Measurements from ENCODE around the gene DXO. TPM values are rescaled to one million over a fixed set of nuclear protein-coding genes. Genes with fewer than 3 reads are reported as not detected.
A peak's percentile ranks its signal among the peaks of the same experiment; 100 is the strongest.
"Not testable (repeated sequence)": the region's sequence is repeated elsewhere in the genome, so short reads cannot be mapped to it uniquely, and the experiment has no call there.

The DXO gene
- total RNA-seq, 2 donors from 2014 or later: 14.9 to 16.9 TPM

DNA sequence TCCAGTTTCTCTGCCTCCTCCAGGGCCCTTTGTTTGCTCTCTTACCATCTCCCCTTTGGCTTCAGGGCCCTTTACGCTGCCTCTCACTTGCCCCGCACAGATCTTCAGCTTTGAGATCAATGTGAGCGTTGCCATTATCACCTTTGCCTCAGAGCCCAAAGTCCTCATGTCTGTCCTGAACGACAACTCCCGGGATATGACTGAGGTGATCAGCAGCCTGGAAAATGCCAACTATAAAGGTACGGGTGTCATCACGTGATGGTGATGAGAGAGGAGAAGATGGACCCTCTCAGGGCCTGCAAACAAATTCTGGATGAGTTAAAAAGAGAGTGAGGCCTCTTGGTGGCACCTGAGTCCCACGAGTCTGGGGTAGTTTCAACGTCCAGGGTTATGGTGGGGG, 36.1 kb downstream of the DXO start:
- ATAC-seq (replicated peaks): no peak
- H3K4me1 Mint-ChIP-seq: no peaks in the 10 kb centered on the region
- H3K36me3 Mint-ChIP-seq (ENCODE audit: low read depth): no peaks in the 10 kb centered on the region
- no peaks in the 10 kb centered on the region for H3K27me3 Mint-ChIP-seq
- H3K4me3 Mint-ChIP-seq: no peak overlapping the region
- H3K9me3 Mint-ChIP-seq: no peaks in the 10 kb centered on the region
- H3K27ac Mint-ChIP-seq: no peak overlapping the region

DNA sequence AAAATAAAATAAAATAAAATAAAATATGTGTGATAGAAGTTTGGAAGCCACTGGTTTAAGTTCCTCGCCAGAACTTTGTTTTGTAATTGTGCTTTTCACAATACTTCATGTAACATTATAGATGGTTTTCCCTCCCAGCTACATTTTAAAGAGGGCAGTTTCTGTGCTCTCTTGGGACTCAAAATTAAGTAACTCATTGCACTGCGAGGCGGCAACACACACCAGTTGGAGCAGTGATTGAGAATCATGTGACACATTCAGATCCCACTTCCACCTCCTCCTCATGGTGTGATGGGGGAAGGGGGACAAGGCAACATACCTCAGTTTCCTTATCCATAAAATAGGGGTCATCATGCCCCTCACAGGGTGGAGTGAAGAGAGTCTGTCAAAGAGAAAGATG, 36.9 kb downstream of the DXO start:
- Mint-ChIP-seq H3K36me3 (ENCODE audit: low read depth) (no peaks in the 10 kb centered on the region), H3K4me1 (no peaks in the 10 kb centered on the region), H3K27me3 (no peaks in the 10 kb centered on the region), H3K9me3 (no peaks in the 10 kb centered on the region), H3K27ac (no peak overlapping the region), H3K4me3 (no peak overlapping the region)
- no peak for ATAC-seq (replicated peaks)

DNA sequence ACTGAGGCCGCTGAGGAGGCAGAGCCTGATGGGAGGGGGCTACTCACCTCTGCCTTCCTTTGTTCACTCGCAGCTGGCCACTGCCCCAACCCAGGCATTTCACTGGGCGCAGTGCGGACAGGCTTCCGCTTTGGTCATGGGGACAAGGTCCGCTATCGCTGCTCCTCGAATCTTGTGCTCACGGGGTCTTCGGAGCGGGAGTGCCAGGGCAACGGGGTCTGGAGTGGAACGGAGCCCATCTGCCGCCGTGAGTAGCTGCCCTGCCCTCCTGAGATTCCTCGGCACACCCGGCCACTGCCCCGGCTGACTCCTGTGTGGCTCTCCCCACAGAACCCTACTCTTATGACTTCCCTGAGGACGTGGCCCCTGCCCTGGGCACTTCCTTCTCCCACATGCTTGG, 38.4 kb downstream of the DXO start:
- H3K27ac Mint-ChIP-seq: no peak overlapping the region
- H3K4me3 Mint-ChIP-seq: no peak overlapping the region
- no peaks in the 10 kb centered on the region for H3K9me3 Mint-ChIP-seq

DNA sequence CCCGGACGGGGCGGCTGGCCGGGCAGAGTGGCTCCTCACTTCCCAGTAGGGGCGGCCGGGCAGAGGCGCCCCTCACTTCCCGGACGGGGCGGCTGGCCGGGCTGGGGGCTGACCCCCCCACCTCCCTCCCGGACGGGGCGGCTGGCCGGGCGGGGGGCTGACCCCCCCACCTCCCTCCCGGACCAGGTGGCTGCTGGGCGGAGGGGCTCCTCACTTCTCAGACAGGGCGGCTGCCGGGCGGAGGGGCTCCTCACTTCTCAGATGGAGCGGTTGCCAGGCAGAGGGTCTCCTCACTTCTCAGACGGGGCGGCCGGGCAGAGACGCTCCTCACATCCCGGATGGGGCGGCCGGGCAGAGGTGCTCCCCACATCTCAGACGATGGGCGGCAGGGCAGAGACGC, 39.8 kb downstream of the DXO start:
- H3K9me3 Mint-ChIP-seq; H3K4me3 Mint-ChIP-seq; H3K4me1 Mint-ChIP-seq; H3K27ac Mint-ChIP-seq; H3K27me3 Mint-ChIP-seq; H3K36me3 Mint-ChIP-seq (ENCODE audit: low read depth); ATAC-seq (replicated peaks): not testable (repeated sequence)

More for the DNA sequence above, 38.4 kb downstream of the DXO start:
- H3K4me1 Mint-ChIP-seq: no peaks in the 10 kb centered on the region
- no peak for ATAC-seq (replicated peaks)
- H3K36me3 Mint-ChIP-seq (ENCODE audit: low read depth): no peaks in the 10 kb centered on the region
- no peaks in the 10 kb centered on the region for H3K27me3 Mint-ChIP-seq

DNA sequence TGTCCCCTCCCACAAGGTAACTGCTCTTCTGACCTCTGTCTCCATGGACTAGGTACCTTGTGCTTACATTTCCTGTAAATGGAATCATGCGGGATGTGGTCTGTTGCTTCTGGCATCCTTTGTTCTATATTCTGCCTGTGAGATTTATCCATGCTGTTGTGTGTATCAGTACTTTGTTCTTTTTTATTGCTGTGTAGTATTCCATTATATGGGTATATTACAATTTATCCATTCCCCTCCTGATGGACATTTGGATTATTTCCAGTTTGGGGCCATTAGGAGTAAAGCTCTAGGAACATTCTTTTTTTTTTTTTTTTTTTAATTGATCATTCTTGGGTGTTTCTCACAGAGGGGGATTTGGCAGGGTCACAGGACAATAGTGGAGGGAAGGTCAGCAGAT, 41.0 kb downstream of the DXO start:
- no peaks in the 10 kb centered on the region for H3K9me3 Mint-ChIP-seq
- ATAC-seq (replicated peaks): no peak
- H3K27me3 Mint-ChIP-seq: no peaks in the 10 kb centered on the region
- no peak overlapping the region for H3K4me3 Mint-ChIP-seq
- no peaks in the 10 kb centered on the region for H3K36me3 Mint-ChIP-seq (ENCODE audit: low read depth)
- H3K27ac Mint-ChIP-seq: no peak overlapping the region
- no peaks in the 10 kb centered on the region for H3K4me1 Mint-ChIP-seq

DNA sequence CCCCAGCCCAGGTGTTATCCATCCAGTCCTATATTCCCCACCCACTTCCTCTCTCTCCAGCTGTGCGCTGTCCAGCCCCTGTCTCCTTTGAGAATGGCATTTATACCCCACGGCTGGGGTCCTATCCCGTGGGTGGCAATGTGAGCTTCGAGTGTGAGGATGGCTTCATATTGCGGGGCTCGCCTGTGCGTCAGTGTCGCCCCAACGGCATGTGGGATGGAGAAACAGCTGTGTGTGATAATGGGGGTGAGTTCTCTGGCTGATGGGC, 43.3 kb downstream of the DXO start:
- no peak overlapping the region for H3K27ac Mint-ChIP-seq
- no peaks in the 10 kb centered on the region for H3K27me3 Mint-ChIP-seq
- no peaks in the 10 kb centered on the region for H3K4me1 Mint-ChIP-seq
- H3K36me3 Mint-ChIP-seq (ENCODE audit: low read depth): no peaks in the 10 kb centered on the region
- ATAC-seq (replicated peaks): no peak
- no peak overlapping the region for H3K4me3 Mint-ChIP-seq
- H3K9me3 Mint-ChIP-seq: no peaks in the 10 kb centered on the region

DNA sequence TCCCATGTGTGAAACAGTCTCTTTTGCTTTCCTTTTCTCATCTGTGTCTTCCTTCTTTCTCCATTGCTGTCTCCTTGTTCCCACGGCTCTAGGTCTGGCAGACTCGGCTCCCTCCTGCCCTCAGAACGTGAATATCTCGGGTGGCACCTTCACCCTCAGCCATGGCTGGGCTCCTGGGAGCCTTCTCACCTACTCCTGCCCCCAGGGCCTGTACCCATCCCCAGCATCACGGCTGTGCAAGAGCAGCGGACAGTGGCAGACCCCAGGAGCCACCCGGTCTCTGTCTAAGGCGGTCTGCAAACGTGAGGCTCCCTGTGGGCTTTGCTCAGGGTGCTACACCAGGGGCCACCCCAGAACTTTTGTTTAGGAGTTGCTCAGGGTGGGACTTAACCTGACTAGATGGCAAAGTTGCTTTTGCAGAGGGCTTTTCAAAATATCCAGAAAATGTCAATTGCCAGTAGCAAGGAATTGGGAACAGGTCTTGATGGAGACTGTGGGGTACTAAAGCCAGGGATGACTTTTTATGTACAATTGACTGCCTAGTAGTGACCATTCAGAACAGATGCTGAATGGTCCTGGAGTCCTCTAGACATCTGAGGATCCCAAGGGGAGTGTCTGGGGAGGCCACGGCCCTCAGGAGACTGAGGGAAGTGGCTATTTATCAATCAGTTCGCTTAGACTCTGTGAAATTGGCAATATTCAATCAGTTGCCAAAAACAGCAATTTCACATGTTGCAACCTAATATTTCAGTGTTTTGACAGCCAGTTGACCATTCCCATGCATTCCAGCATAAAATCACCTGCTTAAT, 43.9 kb downstream of the DXO start:
- Mint-ChIP-seq H3K4me3 (no peak overlapping the region), H3K9me3 (no peaks in the 10 kb centered on the region), H3K27ac (peak overlapping the region; percentile 25), H3K4me1 (no peaks in the 10 kb centered on the region), H3K27me3 (no peaks in the 10 kb centered on the region), H3K36me3 (ENCODE audit: low read depth) (no peaks in the 10 kb centered on the region)
- ATAC-seq (replicated peaks): no peak

DNA sequence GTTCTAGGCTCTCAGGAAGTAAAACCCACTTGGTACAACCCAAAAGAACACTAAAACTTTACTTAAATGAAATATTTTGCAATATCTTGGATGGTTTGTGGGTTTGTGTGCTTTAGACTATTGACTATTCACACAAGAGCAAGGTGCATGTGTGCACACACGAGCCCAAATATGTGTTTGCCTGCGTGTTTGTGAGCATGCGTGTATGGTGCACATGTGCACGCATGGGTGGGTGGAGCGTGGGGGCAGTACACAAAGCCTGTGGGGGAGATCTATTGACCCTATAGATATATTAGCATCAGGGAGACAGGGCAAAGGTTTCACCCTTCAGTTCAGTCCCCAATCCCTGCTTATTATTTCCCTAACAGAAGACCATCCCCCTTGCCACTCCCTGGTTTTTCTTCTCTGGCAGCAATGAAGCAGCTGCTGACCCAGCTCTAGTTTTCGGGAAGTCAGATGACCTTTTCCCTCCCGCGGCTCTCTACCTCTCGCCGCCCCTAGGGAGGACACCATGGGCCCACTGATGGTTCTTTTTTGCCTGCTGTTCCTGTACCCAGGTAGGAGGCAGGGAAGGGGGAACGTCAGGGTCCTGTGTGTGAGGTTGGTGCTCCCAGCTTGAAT, 44.6 kb downstream of the DXO start, which contains the start of gene C2:
Gene C2, plus strand, starts transcription at position 476 of the 621 bp plus-strand sequence. Its CDS starts 36 bp downstream, at position 512.
- Mint-ChIP-seq H3K4me3 (no peak within 1 kb of the TSS), H3K4me1 (no peaks in the 10 kb centered on the region), H3K9me3 (no peaks in the 10 kb centered on the region), H3K36me3 (ENCODE audit: low read depth) (no peaks in the 10 kb centered on the region), H3K27ac (peak within 1 kb of the TSS; percentile 25), H3K27me3 (no peaks in the 10 kb centered on the region)
- no peak for ATAC-seq (replicated peaks)

DNA sequence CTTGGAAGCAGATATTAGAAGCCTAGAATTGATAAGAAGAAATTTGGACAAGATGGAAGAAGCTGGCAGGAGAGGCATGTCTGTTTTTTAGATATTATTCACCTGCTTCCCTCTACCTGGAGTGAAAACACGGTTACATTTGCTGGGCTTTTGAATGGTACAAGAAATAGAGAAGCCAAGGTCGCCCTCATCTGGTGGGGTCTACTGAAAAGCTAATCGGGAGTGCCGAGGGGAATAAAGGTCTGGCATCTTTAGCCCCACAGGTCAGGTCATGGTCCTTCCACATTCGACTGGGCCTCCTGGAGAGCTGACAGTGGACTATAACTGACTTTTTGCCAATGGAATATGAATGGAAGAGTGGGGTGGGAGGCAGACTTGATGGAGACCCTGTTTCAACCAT, 49.0 kb downstream of the DXO start:
- H3K36me3 Mint-ChIP-seq (ENCODE audit: low read depth): no peaks in the 10 kb centered on the region
- no peak overlapping the region for H3K4me3 Mint-ChIP-seq
- no peak overlapping the region for H3K27ac Mint-ChIP-seq
- no peaks in the 10 kb centered on the region for H3K4me1 Mint-ChIP-seq
- ATAC-seq (replicated peaks): no peak
- H3K27me3 Mint-ChIP-seq: no peaks in the 10 kb centered on the region
- no peaks in the 10 kb centered on the region for H3K9me3 Mint-ChIP-seq

DNA sequence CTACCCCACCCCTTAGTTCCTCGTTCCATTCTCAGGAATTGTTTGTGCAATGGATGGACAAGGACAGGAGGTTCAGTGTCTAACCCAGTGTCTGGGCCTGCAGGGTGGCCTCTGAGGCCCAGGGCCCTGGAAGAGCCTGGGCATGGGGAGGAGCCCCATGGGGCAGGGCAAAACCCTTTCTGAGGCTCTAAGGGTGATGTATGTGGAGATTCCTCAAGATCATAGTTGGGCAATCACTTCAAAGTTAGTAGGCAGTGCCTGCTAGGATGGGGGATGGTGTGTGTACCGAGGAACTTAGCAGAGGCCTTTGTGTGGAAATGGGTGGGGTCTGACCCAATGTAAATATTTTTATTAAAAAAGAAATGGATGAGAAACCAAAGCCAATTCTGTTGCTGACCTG, 51.1 kb downstream of the DXO start:
- H3K4me3 Mint-ChIP-seq: no peak overlapping the region
- H3K4me1 Mint-ChIP-seq: no peaks in the 10 kb centered on the region
- no peak for ATAC-seq (replicated peaks)
- H3K36me3 Mint-ChIP-seq (ENCODE audit: low read depth): no peaks in the 10 kb centered on the region
- no peaks in the 10 kb centered on the region for H3K9me3 Mint-ChIP-seq
- H3K27me3 Mint-ChIP-seq: peaks cover under 1% of the 10 kb centered on the region
- no peak overlapping the region for H3K27ac Mint-ChIP-seq

Other genes with a start within 250 kb of the DXO start
- gene MPIG6B, start 248.8 kb downstream of the DXO start, total RNA-seq: not detected
- 10 to 100 TPM in 1 of 2 donors, 1 to 10 TPM in 1; 9.4 to 23.8 TPM for gene DDAH2, start 242.8 kb downstream of the DXO start, total RNA-seq
- 100 to 1,000 TPM; 406 to 482 TPM for gene CLIC1, start 235.6 kb downstream of the DXO start, total RNA-seq
- gene MSH5, start 232.1 kb downstream of the DXO start, total RNA-seq: 10 to 100 TPM; 78.9 to 82.6 TPM
- 10 to 100 TPM; 12.1 to 18.9 TPM for gene SAPCD1, start 209.5 kb downstream of the DXO start, total RNA-seq
- gene VWA7, start 194.8 kb downstream of the DXO start, total RNA-seq: 1 to 10 TPM; 2.9 to 4.2 TPM
- 100 to 1,000 TPM in 1 of 2 donors, 10 to 100 TPM in 1; 75.3 to 134 TPM for gene VARS1, start 176.4 kb downstream of the DXO start, total RNA-seq
- 100 to 1,000 TPM in 1 of 2 donors, 10 to 100 TPM in 1; 92.5 to 139 TPM for gene LSM2, start 165.2 kb downstream of the DXO start, total RNA-seq
- gene HSPA1L, start 156.9 kb downstream of the DXO start, total RNA-seq: 1 to 10 TPM; 2.7 to 2.9 TPM
- 100 to 1,000 TPM; 124 to 189 TPM for gene HSPA1A, start 156.6 kb downstream of the DXO start, total RNA-seq
- gene HSPA1B, start 144.4 kb downstream of the DXO start, total RNA-seq: 100 to 1,000 TPM in 1 of 2 donors, 10 to 100 TPM in 1; 78.4 to 118 TPM
- gene NEU1, start 109.3 kb downstream of the DXO start, total RNA-seq: 10 to 100 TPM; 19.3 to 22.3 TPM
- under 1 TPM in 1 of 2 donors, not detected in 1; 0.39 TPM for gene SLC44A4, start 93.1 kb downstream of the DXO start, total RNA-seq
- 10 to 100 TPM; 41.2 to 55.3 TPM for gene EHMT2, start 74.4 kb downstream of the DXO start, total RNA-seq
- 1 to 10 TPM; 1.6 to 3.0 TPM for gene ZBTB12, start 70.1 kb downstream of the DXO start, total RNA-seq
- 1 to 10 TPM in 1 of 2 donors, under 1 TPM in 1; 0.58 to 4.7 TPM for gene C2, start 44.4 kb downstream of the DXO start, total RNA-seq
- 1 to 10 TPM in 1 of 2 donors, not detected in 1; 1.5 TPM for gene CFB, start 26.0 kb downstream of the DXO start, total RNA-seq
- gene NELFE, start 13.2 kb downstream of the DXO start, total RNA-seq: 10 to 100 TPM; 50.3 to 63.6 TPM
- gene SKIC2, start 13.0 kb downstream of the DXO start, total RNA-seq: 10 to 100 TPM; 86.5 to 92.9 TPM
- gene C4A, start 9.9 kb upstream of the DXO start, total RNA-seq: 1 to 10 TPM; 6.5 to 6.9 TPM
- 1 to 10 TPM; 5.9 to 6.1 TPM for gene C4B, start 42.7 kb upstream of the DXO start, total RNA-seq
- gene CYP21A2, start 66.3 kb upstream of the DXO start, total RNA-seq: under 1 TPM; 0.16 to 0.91 TPM
- 10 to 100 TPM in 1 of 2 donors, 1 to 10 TPM in 1; 7.2 to 26.8 TPM for gene TNXB, start 137.2 kb upstream of the DXO start, total RNA-seq
- gene ATF6B, start 156.1 kb upstream of the DXO start, total RNA-seq: 10 to 100 TPM; 73.4 to 99.9 TPM
- 1 to 10 TPM; 7.4 to 9.3 TPM for gene FKBPL, start 158.2 kb upstream of the DXO start, total RNA-seq
- gene PRRT1, start 179.8 kb upstream of the DXO start, total RNA-seq: under 1 TPM; 0.17 to 0.29 TPM
- gene PPT2, start 182.0 kb upstream of the DXO start, total RNA-seq: 10 to 100 TPM; 10.5 to 18.0 TPM
- 10 to 100 TPM in 1 of 2 donors, 1 to 10 TPM in 1; 6.7 to 10.1 TPM for gene EGFL8, start 192.5 kb upstream of the DXO start, total RNA-seq
- gene AGPAT1, start 203.9 kb upstream of the DXO start, total RNA-seq: 10 to 100 TPM; 26.8 to 37.5 TPM
- 10 to 100 TPM; 46.0 to 64.5 TPM for gene RNF5, start 206.3 kb upstream of the DXO start, total RNA-seq
- 10 to 100 TPM; 19.3 to 50.2 TPM for gene AGER, start 212.1 kb upstream of the DXO start, total RNA-seq
- 100 to 1,000 TPM in 1 of 2 donors, 10 to 100 TPM in 1; 53.0 to 135 TPM for gene PBX2, start 218.1 kb upstream of the DXO start, total RNA-seq
- 100 to 1,000 TPM; 136 to 227 TPM for gene GPSM3, start 220.5 kb upstream of the DXO start, total RNA-seq

Data from activated T-helper 17 cell treated with anti-CD3 and anti-CD28 coated beads, Interleukin-2, amount 50 U/mL, for 72 hours (primary cell).